HG03064 (cell line): ENCODE data around the gene BRDT.

Experiments used
- ATAC-seq: cut with Tn5 transposase; IDR thresholded peaks from one replicate; pipeline ENCODE4 v1.9.1; 2021; ENCODE audit warnings: low read depth; ENCODE audit not compliant: unreplicated experiment

The BRDT gene

GRCh38 chr1:91949356-91949699 is at the start of gene BRDT:
BRDT (plus strand) TSS chr1:91949401; CDS start chr1:91962755, 13,354 bp downstream.
- no peak for ATAC-seq

- no peak for ATAC-seq
These were observed 48.6 kb upstream of the BRDT start for GRCh38 chr1:91900562-91900961.

- ATAC-seq = no peak
These were observed 48.0 kb upstream of the BRDT start for GRCh38 chr1:91901231-91901630.

- no peak for ATAC-seq
These were observed 36.9 kb upstream of the BRDT start for GRCh38 chr1:91912266-91912665.

- no peak for ATAC-seq
These were observed 36.2 kb upstream of the BRDT start for GRCh38 chr1:91913018-91913417.

- no peak for ATAC-seq
These were observed 33.2 kb upstream of the BRDT start for GRCh38 chr1:91916046-91916445.

GRCh38 chr1:91916811-91917460 is 32.3 kb upstream of the BRDT start:
- ATAC-seq = no peak

GRCh38 chr1:91919962-91920361 is 29.2 kb upstream of the BRDT start:
- ATAC-seq = no peak

- no peak for ATAC-seq
These were observed 25.1 kb upstream of the BRDT start for GRCh38 chr1:91924146-91924545.

- no peak for ATAC-seq
These were observed 23.4 kb upstream of the BRDT start for GRCh38 chr1:91925644-91926435.

GRCh38 chr1:91928026-91928425 is 21.2 kb upstream of the BRDT start:
- ATAC-seq = no peak

- no peak for ATAC-seq
These were observed 20.0 kb upstream of the BRDT start for GRCh38 chr1:91929250-91929649.

GRCh38 chr1:91937613-91938012 is 11.6 kb upstream of the BRDT start:
- ATAC-seq = no peak

GRCh38 chr1:91940496-91940895 is 8.7 kb upstream of the BRDT start:
- no peak for ATAC-seq

GRCh38 chr1:91944087-91944486 is 5.1 kb upstream of the BRDT start:
- ATAC-seq = no peak

GRCh38 chr1:91948097-91948496 is 1.1 kb upstream of the BRDT start:
- no peak for ATAC-seq

- no peak for ATAC-seq
These were observed 473 bp upstream of the BRDT start for GRCh38 chr1:91948501-91949355.

- ATAC-seq = no peak
These were observed 3.0 kb downstream of the BRDT start for GRCh38 chr1:91952187-91952586.

GRCh38 chr1:91958926-91959325 is 9.7 kb downstream of the BRDT start:
- no peak for ATAC-seq

GRCh38 chr1:91968334-91968733 is 19.1 kb downstream of the BRDT start:
- ATAC-seq = no peak

- ATAC-seq = no peak
These were observed 30.2 kb downstream of the BRDT start for GRCh38 chr1:91979383-91979782.
